Activated CD4-positive, alpha-beta T cell treated with anti-CD3 and anti-CD28 coated beads, Interleukin-2, amount 10 ng/mL, durations not matched to agents 24 days and 14 days (primary cell): ENCODE results near the gene TMEM214. TPM values are rescaled to one million over a fixed set of nuclear protein-coding genes. Genes with fewer than 3 reads are reported as not detected.

Experiments
- DNase-seq: peaks from one replicate; pipeline ENCODE4 v3.0.0; 2022
- H3K27ac Mint-ChIP-seq: one replicate; pipeline ENCODE4 v1.8.0; 2022; ENCODE audit warnings: mild to moderate bottlenecking, mixed read lengths
- H3K27me3 Mint-ChIP-seq: one replicate; pipeline ENCODE4 v1.8.0; 2022; ENCODE audit warnings: mixed read lengths
- H3K36me3 Mint-ChIP-seq: one replicate; pipeline ENCODE4 v1.8.0; 2022; ENCODE audit warnings: low read depth, mild to moderate bottlenecking, mixed read lengths
- H3K4me1 Mint-ChIP-seq: one replicate; pipeline ENCODE4 v1.8.0; 2021; ENCODE audit warnings: mixed read lengths
- H3K4me3 Mint-ChIP-seq: one replicate; pipeline ENCODE4 v1.8.0; 2022; ENCODE audit warnings: mild to moderate bottlenecking, moderate library complexity, mixed read lengths
- H3K9me3 Mint-ChIP-seq: one replicate; pipeline ENCODE4 v1.8.0; 2021; ENCODE audit warnings: mixed read lengths
- intact Hi-C: fragments of 100-400 bp; cut with micrococcal nuclease; formaldehyde crosslinking; loops from one replicate; pipeline ENCODE4 v1.15.1; 2023
- total RNA-seq: library from RNA; stranded (reverse); gene quantifications from 2 replicates; pipeline ENCODE4 v1.2.3, GENCODE V29; 2022

TMEM214 gene
- total RNA-seq, 1 donor from 2014 or later = 93.4 TPM

GRCh38 chr2:27038631-27039339 lies 6.0 kb downstream of the TMEM214 start:
- H3K27me3 Mint-ChIP-seq = no peaks in the 10 kb centered on the region
- intact Hi-C loops = no loop called here
- no peak for DNase-seq
- no peak overlapping the region for H3K4me3 Mint-ChIP-seq
- H3K36me3 Mint-ChIP-seq = peaks cover 72% of the 10 kb centered on the region
- H3K4me1 Mint-ChIP-seq = peaks cover 17% of the 10 kb centered on the region
- H3K27ac Mint-ChIP-seq = no peak overlapping the region
- no peaks in the 10 kb centered on the region for H3K9me3 Mint-ChIP-seq

- intact Hi-C loops = no loop called here
- H3K4me1 Mint-ChIP-seq = peaks cover 13% of the 10 kb centered on the region
- no peak for DNase-seq
- H3K36me3 Mint-ChIP-seq = peaks cover 70% of the 10 kb centered on the region
- no peaks in the 10 kb centered on the region for H3K9me3 Mint-ChIP-seq
- no peak overlapping the region for H3K27ac Mint-ChIP-seq
- no peaks in the 10 kb centered on the region for H3K27me3 Mint-ChIP-seq
- no peak overlapping the region for H3K4me3 Mint-ChIP-seq
Measured at GRCh38 chr2:27039426-27039825, 6.7 kb downstream of the TMEM214 start.

- Mint-ChIP-seq H3K9me3 (no peaks in the 10 kb centered on the region), H3K4me3 (no peak overlapping the region), H3K4me1 (peaks cover 11% of the 10 kb centered on the region), H3K27me3 (no peaks in the 10 kb centered on the region), H3K27ac (no peak overlapping the region), H3K36me3 (peaks cover 70% of the 10 kb centered on the region)
- intact Hi-C loops = no loop called here
- DNase-seq = no peak
Measured at GRCh38 chr2:27039871-27040270, 7.1 kb downstream of the TMEM214 start.

DNA sequence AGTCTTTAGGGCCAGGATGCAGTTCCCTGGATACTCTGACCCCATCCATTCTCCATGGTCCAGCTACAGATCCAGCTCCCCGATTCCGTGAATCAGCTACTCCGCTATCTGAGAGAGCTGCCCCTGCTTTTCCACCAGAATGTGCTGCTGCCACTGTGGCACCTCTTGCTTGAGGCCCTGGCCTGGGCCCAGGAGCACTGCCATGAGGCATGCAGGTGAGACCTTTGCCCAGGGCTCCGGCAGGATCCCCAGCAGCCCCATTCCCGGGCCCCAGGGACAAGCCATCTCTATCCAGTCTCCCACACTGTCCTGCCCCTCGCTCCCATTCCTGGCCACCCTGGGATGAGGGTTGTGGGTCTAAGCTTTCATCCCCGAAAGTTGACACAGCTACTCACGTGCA lies 7.5 kb downstream of the TMEM214 start:
- H3K27ac Mint-ChIP-seq = no peak overlapping the region
- H3K4me3 Mint-ChIP-seq = no peak overlapping the region
- peaks cover 8% of the 10 kb centered on the region for H3K4me1 Mint-ChIP-seq
- no peaks in the 10 kb centered on the region for H3K9me3 Mint-ChIP-seq
- DNase-seq = no peak
- peaks cover 66% of the 10 kb centered on the region for H3K36me3 Mint-ChIP-seq
- intact Hi-C loops = no loop called here
- no peaks in the 10 kb centered on the region for H3K27me3 Mint-ChIP-seq

- no peak overlapping the region for H3K4me3 Mint-ChIP-seq
- no peaks in the 10 kb centered on the region for H3K9me3 Mint-ChIP-seq
- H3K4me1 Mint-ChIP-seq = peaks cover 4% of the 10 kb centered on the region
- intact Hi-C loops = no loop called here
- no peak for DNase-seq
- no peaks in the 10 kb centered on the region for H3K27me3 Mint-ChIP-seq
- peaks cover 55% of the 10 kb centered on the region for H3K36me3 Mint-ChIP-seq
- H3K27ac Mint-ChIP-seq = no peak overlapping the region
Measured at GRCh38 chr2:27041752-27042151, 9.0 kb downstream of the TMEM214 start.

DNA sequence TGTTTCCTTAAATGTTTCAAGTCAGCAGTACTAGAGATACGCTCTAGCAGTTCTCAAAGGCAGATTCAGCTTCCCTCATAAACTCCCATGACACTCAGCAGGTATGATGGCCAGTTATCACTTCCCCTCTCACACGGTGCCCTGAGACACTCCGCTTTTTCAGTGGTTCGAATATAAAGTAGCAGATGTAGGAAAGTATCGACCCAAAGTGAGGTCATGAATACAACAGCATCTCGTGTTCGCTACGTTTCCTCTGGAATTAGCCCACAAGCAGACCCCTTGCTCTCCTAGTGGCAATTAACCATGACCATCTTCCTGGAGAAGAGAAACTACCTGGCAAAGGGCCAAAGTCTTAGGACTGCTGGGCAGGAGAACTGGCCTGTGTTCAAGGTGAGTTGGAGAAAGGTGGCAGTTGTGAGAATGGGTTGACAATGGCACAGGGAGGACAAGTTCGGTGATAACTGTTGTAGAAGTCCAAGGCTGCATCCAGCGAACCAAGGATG lies 9.4 kb downstream of the TMEM214 start:
- intact Hi-C loops = no loop called here
- no peak for DNase-seq
- Mint-ChIP-seq H3K4me3 (no peak overlapping the region), H3K9me3 (no peaks in the 10 kb centered on the region), H3K4me1 (peaks cover 4% of the 10 kb centered on the region), H3K36me3 (peaks cover 51% of the 10 kb centered on the region), H3K27me3 (no peaks in the 10 kb centered on the region), H3K27ac (peak overlapping the region; percentile 5)

DNA sequence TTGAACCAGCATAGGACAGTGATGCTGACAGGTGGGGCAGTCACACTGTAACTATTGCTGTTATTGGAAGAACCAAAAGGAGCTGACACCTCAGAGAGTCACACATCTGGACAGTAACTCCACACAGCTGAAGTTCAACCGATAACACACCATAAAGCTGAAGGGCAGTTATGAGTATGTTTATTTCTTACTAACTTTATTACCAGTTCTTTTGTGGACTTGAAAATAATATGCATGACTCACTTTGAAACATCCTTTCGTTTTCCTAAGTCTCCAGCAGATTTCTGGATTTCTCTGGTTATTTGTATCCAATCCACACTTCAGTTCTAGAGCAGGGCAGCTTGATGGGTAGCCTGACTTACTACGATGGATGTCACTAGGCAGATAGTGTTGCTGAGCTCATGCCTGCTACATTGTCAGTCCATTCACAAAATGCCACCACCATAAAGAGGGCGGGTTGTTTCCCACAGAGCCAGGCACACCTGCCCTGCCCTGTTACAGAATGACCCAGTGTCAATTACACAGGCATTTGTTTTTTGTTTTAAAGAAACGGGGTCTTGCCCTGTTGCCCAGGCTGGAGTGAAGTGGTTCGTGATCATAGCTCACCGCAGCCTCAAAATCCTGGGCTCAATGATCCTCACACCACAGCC lies 10.3 kb downstream of the TMEM214 start:
- H3K4me1 Mint-ChIP-seq = peaks cover 7% of the 10 kb centered on the region
- H3K9me3 Mint-ChIP-seq = no peaks in the 10 kb centered on the region
- intact Hi-C loops = no loop called here
- no peak for DNase-seq
- H3K27ac Mint-ChIP-seq = no peak overlapping the region
- no peak overlapping the region for H3K4me3 Mint-ChIP-seq
- no peaks in the 10 kb centered on the region for H3K27me3 Mint-ChIP-seq
- H3K36me3 Mint-ChIP-seq = peaks cover 46% of the 10 kb centered on the region

GRCh38 chr2:27049422-27050280 lies 16.9 kb downstream of the TMEM214 start:
- H3K36me3 Mint-ChIP-seq = peaks cover 12% of the 10 kb centered on the region
- peaks cover 3% of the 10 kb centered on the region for H3K9me3 Mint-ChIP-seq
- peak; percentile 90 for DNase-seq
- peak overlapping the region; percentile 99 for H3K27ac Mint-ChIP-seq
- intact Hi-C loops = loop anchor here (1.0 to 5.0 kb wide), 6 partner anchors 17 to 163 kb away; partner anchors contain the start of genes ABHD1, ATRAID, KHK and OST4
- H3K27me3 Mint-ChIP-seq = peaks cover 5% of the 10 kb centered on the region
- peaks cover 22% of the 10 kb centered on the region for H3K4me1 Mint-ChIP-seq
- H3K4me3 Mint-ChIP-seq = peak overlapping the region; percentile 90

- peak; percentile 98 for DNase-seq
- peaks cover 15% of the 10 kb centered on the region for H3K36me3 Mint-ChIP-seq
- peak overlapping the region; percentile 99 for H3K27ac Mint-ChIP-seq
- H3K4me3 Mint-ChIP-seq = peak overlapping the region; percentile 90
- H3K27me3 Mint-ChIP-seq = peaks cover 5% of the 10 kb centered on the region
- intact Hi-C loops = loop anchor here (1.0 to 5.0 kb wide), 6 partner anchors 18 to 162 kb away; partner anchors contain the start of genes ABHD1, ATRAID, KHK and OST4
- H3K9me3 Mint-ChIP-seq = peaks cover 3% of the 10 kb centered on the region
- H3K4me1 Mint-ChIP-seq = peaks cover 22% of the 10 kb centered on the region
Measured at GRCh38 chr2:27050281-27050995, 17.7 kb downstream of the TMEM214 start.

DNA sequence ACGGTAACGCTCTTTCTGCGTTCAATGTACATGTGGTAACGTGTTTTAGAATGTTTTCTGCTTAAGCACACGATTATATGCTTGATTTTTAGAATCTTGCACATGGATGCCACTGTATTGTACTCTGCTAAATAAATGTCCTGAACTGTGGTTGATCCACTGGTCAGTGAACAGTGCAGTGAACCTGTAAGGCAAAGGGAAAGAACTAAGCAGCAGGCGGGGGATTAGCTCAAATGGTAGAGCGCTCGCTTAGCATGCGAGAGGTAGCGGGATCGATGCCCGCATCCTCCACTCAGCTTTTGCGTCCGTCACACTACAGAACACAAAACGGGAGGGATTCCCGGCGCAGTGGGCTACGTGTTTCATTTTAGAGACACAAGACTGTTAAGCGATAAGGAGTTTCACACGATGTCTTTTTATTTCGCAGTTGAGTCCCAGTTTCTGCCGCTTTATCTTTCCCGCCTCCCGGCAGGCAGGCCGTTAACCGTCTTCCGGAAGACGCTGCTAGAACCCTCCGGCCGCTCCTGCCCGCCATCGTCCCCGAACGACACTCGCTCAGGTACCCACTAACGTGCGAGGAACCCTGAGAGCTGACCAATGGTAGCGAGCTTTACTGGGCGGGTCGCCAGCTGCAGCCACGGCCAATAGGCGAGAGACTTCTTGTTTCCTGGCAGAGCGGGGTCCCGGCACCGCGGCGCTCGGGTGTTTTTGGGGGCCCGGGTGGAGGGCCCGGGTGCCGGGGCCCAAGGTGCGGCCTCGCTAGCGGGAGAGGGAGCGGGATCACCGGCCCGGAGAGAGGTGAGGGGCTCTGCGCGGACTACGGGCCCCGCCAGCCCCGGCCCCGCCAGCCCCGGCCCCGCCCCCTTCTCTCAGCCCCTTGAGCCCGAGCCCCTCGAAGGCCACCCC lies 18.5 kb downstream of the TMEM214 start, which contains the start of gene AGBL5:
TSS of gene AGBL5 (plus strand) at position 673 of the 906 bp plus-strand sequence. CDS start 1,291 bp downstream, outside the sequence.
- peaks cover 3% of the 10 kb centered on the region for H3K9me3 Mint-ChIP-seq
- H3K27ac Mint-ChIP-seq = peak within 1 kb of the TSS; percentile 99
- H3K27me3 Mint-ChIP-seq = peaks cover 5% of the 10 kb centered on the region
- DNase-seq = peak; percentile 99
- H3K4me1 Mint-ChIP-seq = peaks cover 22% of the 10 kb centered on the region
- H3K36me3 Mint-ChIP-seq = peaks cover 22% of the 10 kb centered on the region
- H3K4me3 Mint-ChIP-seq = peak within 1 kb of the TSS; percentile 90
- intact Hi-C loops = loop anchor here (1.0 to 5.0 kb wide), 6 partner anchors 19 to 161 kb away; partner anchors contain the start of genes ABHD1, ATRAID, KHK and OST4

- Mint-ChIP-seq H3K9me3 (peaks cover 3% of the 10 kb centered on the region), H3K27me3 (peaks cover 5% of the 10 kb centered on the region), H3K4me3 (peak overlapping the region; percentile 90), H3K36me3 (peaks cover 24% of the 10 kb centered on the region), H3K4me1 (peaks cover 22% of the 10 kb centered on the region), H3K27ac (peak overlapping the region; percentile 81)
- DNase-seq = no peak
- intact Hi-C loops = loop anchor here (5.0 kb wide), 1 partner anchor 70 kb away; the partner anchor contains the start of gene ABHD1
Measured at GRCh38 chr2:27051902-27052645, 19.3 kb downstream of the TMEM214 start.
